ENCODE measurements around the gene RNF167.

RNF167 gene

DNA sequence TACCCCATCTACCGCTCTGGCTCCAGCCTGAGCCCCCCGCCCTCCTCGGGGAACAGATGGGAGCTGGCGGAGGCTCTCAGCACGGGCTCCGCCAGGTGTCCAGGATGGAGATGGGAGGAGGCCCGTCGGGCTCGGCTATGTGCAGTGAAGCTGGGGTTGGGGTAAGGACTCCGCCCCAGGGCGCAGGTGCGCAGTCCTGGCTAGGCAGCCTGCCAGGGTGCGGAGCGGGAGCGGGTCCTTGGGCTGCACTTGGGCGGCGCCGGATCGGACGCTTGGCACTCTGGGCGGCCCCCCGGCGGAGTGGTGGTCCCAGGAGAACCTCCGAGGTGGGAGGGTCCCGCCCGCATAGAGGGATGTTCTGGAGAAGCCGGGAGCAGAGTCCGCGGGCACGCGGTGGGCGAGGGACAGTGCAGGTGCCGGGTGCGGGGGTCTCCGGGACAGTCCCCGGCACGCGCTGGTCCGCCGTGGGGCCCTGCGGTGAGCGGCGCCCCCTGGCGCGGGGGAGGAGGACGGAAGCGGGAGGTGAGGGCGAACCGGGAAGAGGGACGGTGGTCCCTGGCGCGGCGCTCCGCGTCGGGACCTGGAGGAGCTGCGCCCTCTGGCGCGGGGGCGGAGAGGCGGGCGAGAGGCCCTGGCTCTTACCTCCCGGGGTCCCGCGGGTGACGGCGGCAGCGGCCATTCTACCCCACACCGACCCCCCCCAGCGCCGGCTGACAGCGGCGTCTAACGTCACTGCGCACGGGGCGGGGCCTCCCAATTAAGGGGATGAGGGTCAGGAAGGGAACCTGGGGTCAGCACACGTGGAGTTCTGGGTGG, 47.1 kb downstream of the RNF167 start, which contains the start of gene CAMTA2:
Gene CAMTA2, minus strand, starts transcription at position 725 of the 816 bp plus-strand sequence. CDS start 1,453 bp downstream, outside the sequence.
- DNase-seq, result peak; percentile 42

DNA sequence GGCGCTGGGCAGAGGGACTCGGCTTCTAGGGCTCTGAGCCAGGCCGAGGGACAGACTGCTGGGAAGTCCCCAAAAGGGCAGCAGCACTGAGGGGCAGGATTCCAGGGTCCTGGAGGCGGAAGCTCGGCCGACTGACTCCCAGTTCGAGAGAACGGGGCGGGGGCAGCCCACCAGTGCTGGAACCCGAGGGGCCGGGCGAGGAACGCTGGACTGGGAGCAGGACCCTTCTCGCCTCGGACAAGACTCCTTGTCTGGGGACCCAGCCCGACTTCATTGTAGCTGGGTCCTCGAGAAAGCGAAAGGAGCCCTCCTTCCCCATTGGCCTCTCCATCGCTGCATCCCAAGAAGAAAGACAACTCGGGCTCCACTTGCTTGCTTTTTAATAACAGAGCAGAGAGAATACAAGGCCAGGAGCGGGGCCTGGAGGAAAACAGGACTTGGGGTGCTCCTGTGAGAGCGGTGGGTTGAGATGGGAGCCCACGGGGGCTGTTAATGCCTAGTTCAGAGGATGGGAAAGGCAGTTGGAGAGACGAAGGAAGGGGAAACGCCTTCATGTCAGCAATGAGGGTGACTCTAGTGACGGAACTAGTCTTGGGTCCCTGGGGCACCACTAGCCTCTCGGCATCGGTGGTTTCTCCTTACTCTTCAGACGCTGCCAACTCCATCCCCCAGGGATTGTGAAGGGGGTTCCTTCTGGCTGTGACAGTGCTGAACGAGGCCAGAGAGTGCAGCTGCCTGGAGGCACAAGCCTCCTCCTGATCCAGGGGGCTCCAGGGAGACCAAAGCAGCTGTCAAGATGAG, 47.9 kb downstream of the RNF167 start:
- DNase-seq, result no peak

DNA sequence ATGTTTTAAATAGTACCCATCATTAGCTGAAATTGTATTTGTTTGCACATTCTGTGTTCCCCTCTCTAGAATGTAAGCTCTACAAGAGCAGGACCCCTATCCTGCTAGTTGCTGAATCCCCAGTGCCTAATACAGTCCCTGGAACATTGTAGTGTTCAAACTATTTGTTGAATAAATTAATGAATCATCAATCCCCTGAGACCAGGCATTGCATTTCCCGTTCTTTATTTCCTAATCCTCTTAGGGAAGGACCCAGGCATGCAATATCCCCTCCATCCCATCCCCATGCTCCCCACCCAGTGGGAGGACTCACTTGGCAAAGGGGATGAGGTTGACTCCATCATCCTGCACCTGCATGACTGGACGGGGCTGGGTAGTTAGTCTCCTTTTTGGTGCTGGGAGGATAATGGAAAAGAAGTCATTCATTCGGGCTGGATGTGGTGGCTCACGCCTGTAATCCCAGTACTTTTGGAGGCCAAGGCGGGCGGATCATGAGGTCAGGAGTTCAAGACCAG, 54.1 kb downstream of the RNF167 start:
- DNase-seq, result no peak
